Stimulated activated CD8-positive, alpha-beta memory T cell treated with anti-CD3 and anti-CD28 coated beads, Interleukin-2, amount 100 ng/mL, for 48 hours (primary cell): ENCODE results near the gene OPN1MW2.
"Not testable (repeated sequence)": the region's sequence is repeated elsewhere in the genome, so short reads cannot be mapped to it uniquely, and the experiment has no call there.

Experiments used
- DNase-seq, 2 donors: peaks; one replicate each; pipeline ENCODE4 v3.0.0-alpha.2; 2020; ENCODE audit warnings: low read depth in 2 of 2

Gene OPN1MW2

DNA sequence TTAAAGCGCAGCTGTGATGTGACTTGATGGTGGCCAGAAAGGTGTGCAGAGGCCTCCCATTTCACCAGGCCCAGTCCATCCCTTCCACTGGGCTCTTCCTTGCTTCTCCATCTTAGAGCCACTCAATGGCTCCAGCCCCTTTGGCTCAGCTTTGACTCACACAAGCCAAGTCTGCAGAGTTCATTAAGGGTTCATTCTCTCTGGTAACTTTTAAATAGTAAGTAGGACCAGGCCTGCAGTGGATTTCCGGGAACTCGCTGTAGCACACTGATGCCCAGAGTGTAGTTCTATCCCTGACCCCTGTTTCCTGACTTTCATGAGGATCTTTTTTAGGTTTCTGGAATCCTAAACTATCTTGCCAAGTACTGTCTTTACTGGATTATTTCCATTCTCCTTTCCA is 49.7 kb downstream of the OPN1MW2 start:
- not testable (repeated sequence) for DNase-seq
